ENCODE results near the gene GEMIN4.

GRCh38 chr17:705011-705410 is 47.1 kb downstream of the GEMIN4 start:
- no peak for TF ChIP-seq CTCF (conservative IDR thresholded peaks at IDR 0.05 in 1 of 2, IDR thresholded peaks at IDR 0.05 in 1 of 2; ENCODE audit: low read depth in 1 of 2, low read length in 2 of 2)
- TF ChIP-seq EZH2 (IDR thresholded peaks at IDR 0.05; ENCODE audit: low read length, missing control alignments): no peak
